ENCODE data around the gene SP100. TPM values are rescaled to one million over a fixed set of nuclear protein-coding genes. Genes with fewer than 3 reads are reported as not detected.
"Not testable (repeated sequence)": the region's sequence is repeated elsewhere in the genome, so short reads cannot be mapped to it uniquely, and the experiment has no call there.

The SP100 gene
- total RNA-seq, 2 donors from 2014 or later, result 125 to 193 TPM

DNA sequence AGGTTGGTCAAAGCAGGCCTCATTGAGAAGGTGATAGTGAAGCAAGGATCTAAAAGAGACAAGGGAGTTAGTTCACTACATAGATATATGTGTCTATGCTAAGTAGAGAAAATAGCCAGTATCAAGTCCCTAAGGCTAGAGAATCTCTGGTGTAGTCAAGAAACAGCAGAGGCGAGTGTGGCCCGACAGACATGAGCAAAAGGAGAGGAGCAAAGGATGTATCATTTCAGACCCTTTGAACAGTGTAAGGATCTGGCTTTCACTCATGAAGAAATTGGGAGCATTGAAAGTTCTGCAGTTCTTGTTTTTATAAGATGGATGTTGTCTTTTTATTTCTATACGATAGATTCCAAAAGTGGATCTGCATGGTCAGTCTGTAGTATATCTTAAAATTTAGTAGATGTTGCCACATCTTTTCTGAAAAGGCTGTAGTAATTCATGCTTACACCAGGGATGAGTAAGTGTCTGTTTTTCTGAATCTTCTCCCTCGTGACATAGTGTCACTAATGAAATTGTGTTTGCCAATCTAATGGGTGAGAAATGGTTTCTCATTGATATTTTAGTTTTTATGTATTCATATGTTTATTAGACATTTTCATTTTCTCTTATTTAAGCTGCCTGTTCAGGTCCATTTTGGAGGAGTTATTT lies 18.8 kb downstream of the SP100 start:
- no peak overlapping the region for H3K4me3 ChIP-seq
- no peaks in the 10 kb centered on the region for H3K36me3 ChIP-seq
- ATAC-seq (ENCODE audit: insufficient number of reproducible peaks, low FRiP score, low read depth), result no peak
- H3K27ac ChIP-seq, result no peak overlapping the region
- no peaks in the 10 kb centered on the region for H3K9me3 ChIP-seq
- H3K4me1 ChIP-seq (ENCODE audit: control insufficient read depth in 1 of 2, low read depth in 2 of 2), result peaks cover 8 to 12% of the 10 kb centered on the region in 2 donors
- TF ChIP-seq, protein P1, sequence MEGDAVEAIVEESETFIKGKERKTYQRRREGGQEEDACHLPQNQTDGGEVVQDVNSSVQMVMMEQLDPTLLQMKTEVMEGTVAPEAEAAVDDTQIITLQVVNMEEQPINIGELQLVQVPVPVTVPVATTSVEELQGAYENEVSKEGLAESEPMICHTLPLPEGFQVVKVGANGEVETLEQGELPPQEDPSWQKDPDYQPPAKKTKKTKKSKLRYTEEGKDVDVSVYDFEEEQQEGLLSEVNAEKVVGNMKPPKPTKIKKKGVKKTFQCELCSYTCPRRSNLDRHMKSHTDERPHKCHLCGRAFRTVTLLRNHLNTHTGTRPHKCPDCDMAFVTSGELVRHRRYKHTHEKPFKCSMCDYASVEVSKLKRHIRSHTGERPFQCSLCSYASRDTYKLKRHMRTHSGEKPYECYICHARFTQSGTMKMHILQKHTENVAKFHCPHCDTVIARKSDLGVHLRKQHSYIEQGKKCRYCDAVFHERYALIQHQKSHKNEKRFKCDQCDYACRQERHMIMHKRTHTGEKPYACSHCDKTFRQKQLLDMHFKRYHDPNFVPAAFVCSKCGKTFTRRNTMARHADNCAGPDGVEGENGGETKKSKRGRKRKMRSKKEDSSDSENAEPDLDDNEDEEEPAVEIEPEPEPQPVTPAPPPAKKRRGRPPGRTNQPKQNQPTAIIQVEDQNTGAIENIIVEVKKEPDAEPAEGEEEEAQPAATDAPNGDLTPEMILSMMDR (IDR thresholded peaks at IDR 0.05), result no peak
- no peaks in the 10 kb centered on the region for H3K27me3 ChIP-seq (replicated peaks; ENCODE audit: insufficient read depth)
- no peak for DNase-seq (ENCODE audit: low spot score)

DNA sequence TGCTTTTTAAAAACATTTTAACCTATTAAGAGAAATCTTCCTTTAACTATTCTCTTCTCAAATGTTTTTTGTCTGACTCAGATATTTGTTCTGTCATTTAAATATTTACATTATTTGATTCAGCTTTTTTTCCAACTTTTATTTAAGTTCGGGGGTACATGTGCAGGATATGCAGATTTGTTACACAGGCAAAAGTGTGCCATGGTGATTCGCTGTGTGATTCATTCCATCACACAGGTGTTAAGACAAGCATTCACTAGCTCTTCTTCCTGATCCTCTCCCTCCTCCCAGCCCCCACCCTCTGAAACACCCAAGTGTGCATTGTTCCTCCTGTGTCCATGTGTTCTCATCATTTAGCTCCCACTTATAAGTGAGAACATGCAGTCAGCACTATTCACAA lies 19.4 kb downstream of the SP100 start:
- Histone ChIP-seq H3K4me1 (ENCODE audit: control insufficient read depth in 1 of 2, low read depth in 2 of 2) (peaks cover 11 to 14% of the 10 kb centered on the region in 2 donors), H3K27me3 (replicated peaks; ENCODE audit: insufficient read depth) (no peaks in the 10 kb centered on the region), H3K9me3 (no peaks in the 10 kb centered on the region), H3K4me3 (no peak overlapping the region), H3K36me3 (no peaks in the 10 kb centered on the region), H3K27ac (no peak overlapping the region)
- ATAC-seq (ENCODE audit: insufficient number of reproducible peaks, low FRiP score, low read depth) (no peak), DNase-seq (ENCODE audit: low spot score) (no peak)
- TF ChIP-seq, protein P1 (IDR thresholded peaks at IDR 0.05), result no peak

DNA sequence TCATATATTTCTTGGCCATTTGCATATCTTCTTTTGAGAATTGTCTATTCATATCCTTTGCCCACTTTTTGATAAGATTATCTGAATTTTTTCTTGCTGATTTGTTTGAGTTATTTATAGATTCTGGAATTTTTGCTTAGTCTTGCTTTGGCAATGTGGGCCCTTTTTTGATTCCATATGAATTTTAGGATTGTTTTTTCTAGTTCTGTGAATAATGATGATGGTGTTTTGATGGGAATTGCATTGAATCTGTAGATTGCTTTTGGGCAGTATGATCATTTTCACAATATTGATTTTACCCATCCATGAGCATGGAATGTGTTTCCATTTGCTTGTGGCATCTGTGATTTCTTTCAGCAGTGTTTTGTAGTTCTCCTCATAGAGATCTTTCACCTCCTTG lies 23.1 kb downstream of the SP100 start:
- DNase-seq (ENCODE audit: low spot score); H3K4me3 ChIP-seq; H3K36me3 ChIP-seq; H3K9me3 ChIP-seq; ATAC-seq (ENCODE audit: insufficient number of reproducible peaks, low FRiP score, low read depth); H3K27me3 ChIP-seq (replicated peaks; ENCODE audit: insufficient read depth): not testable (repeated sequence)
- Histone ChIP-seq H3K27ac (peak overlapping the region in 1 of 2 donors; percentile 42), H3K4me1 (ENCODE audit: control insufficient read depth in 1 of 2, low read depth in 2 of 2) (peaks cover 39 to 43% of the 10 kb centered on the region in 2 donors)

DNA sequence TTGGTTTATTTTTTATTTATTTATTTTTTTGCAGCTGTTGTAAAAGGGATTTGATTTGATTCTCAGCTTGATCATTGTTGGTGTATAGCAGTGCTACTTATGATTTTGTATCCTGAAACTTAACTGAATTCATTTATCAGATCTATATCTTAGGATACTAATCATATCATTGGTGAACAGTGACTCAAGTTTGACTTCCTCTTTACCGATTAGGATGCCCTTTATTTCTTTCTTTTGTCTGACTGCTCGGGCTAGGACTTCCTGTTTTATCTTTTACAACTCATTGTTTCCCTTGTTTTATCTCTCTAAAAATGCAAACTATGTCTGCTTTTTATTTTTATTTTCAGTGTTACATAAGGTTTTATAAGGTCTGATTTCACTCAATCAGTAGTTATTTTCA lies 23.6 kb downstream of the SP100 start:
- H3K27ac ChIP-seq, result peak overlapping the region in 1 of 2 donors; percentile 42
- peaks cover 6% of the 10 kb centered on the region for H3K36me3 ChIP-seq
- peaks cover 39 to 43% of the 10 kb centered on the region in 2 donors for H3K4me1 ChIP-seq (ENCODE audit: control insufficient read depth in 1 of 2, low read depth in 2 of 2)
- ATAC-seq (ENCODE audit: insufficient number of reproducible peaks, low FRiP score, low read depth) (no peak), DNase-seq (ENCODE audit: low spot score) (no peak)
- no peaks in the 10 kb centered on the region for H3K9me3 ChIP-seq
- no peak overlapping the region for H3K4me3 ChIP-seq
- TF ChIP-seq, protein P1 (IDR thresholded peaks at IDR 0.05), result no peak
- H3K27me3 ChIP-seq (replicated peaks; ENCODE audit: insufficient read depth), result no peaks in the 10 kb centered on the region

DNA sequence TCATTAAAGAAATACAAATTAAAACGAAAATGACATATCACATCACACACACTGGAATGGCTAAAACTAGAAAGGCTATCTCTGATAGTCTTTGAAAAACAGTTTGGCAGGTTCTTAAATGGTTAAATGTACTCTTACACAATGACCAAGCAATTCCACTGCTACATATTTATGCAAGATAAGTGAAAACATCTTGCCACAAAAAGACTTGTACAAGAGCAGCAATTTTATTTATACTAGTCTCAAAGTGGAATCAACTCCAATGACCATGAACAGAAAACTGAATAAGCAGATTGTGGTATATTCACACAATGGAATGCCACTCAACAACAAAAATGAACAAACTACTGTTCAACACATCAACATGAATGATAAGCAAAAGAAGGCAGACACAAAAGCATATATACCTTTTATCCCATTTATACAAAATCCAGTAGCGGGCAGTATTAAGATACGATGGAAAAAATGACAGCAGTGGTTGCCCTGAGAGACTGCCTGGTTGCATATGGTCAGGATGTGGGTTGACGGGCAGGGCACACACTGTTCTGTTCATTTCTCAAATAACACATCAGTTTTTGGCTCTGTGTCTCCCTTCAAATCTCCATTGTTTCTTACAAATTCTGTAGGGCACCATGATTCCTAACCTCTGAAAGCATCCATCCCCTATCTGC lies 25.4 kb downstream of the SP100 start:
- TF ChIP-seq, protein P1 (IDR thresholded peaks at IDR 0.05), result no peak
- Histone ChIP-seq H3K27me3 (replicated peaks; ENCODE audit: insufficient read depth) (no peaks in the 10 kb centered on the region), H3K9me3 (no peaks in the 10 kb centered on the region), H3K27ac (peak overlapping the region; percentile 3 to 43), H3K36me3 (peaks cover 17% of the 10 kb centered on the region), H3K4me1 (ENCODE audit: control insufficient read depth in 1 of 2, low read depth in 2 of 2) (peaks cover 39 to 43% of the 10 kb centered on the region in 2 donors), H3K4me3 (no peak overlapping the region)
- ATAC-seq (ENCODE audit: insufficient number of reproducible peaks, low FRiP score, low read depth) (no peak), DNase-seq (ENCODE audit: low spot score) (no peak)
